Loucy (cell line): ENCODE measurements around the gene ASIC4.

ENCODE experiments used
- H2AFZ ChIP-seq: fragments of 200-600 bp; sonication (generic); 2 replicates; pipeline ENCODE4 v1.6.0; 2016; ENCODE audit warnings: antibody characterized with exemption, mild to moderate bottlenecking, low read length, moderate library complexity
- H3F3A ChIP-seq: fragments of 200-600 bp; 2 replicates; pipeline ENCODE4 v1.6.0; 2016; ENCODE audit warnings: antibody characterized with exemption, low read depth, mild to moderate bottlenecking
- H3K27me3 ChIP-seq: fragments of 200-600 bp; sonication (generic); 2 replicates; pipeline ENCODE4 v1.6.1; 2014; ENCODE audit warnings: low read length, mild to moderate bottlenecking; ENCODE audit not compliant: insufficient read depth, poor library complexity, severe bottlenecking
- H3K36me3 ChIP-seq: fragments of 200-600 bp; sonication (generic); 2 replicates; pipeline ENCODE4 v1.6.1; 2016; ENCODE audit warnings: low read length; ENCODE audit not compliant: insufficient read depth
- H3K4me1 ChIP-seq: fragments of 200-600 bp; sonication (generic); 2 replicates; pipeline ENCODE4 v1.5.1; 2014; ENCODE audit warnings: low read length, mild to moderate bottlenecking; ENCODE audit not compliant: insufficient read depth, poor library complexity, severe bottlenecking
- H3K4me2 ChIP-seq: fragments of 200-600 bp; sonication (generic); 2 replicates; pipeline ENCODE4 v1.6.0; 2014; ENCODE audit warnings: antibody characterized with exemption, low read length, low read depth, mild to moderate bottlenecking; ENCODE audit not compliant: poor library complexity, severe bottlenecking
- H3K4me3 ChIP-seq: fragments of 200-600 bp; sonication (generic); 2 replicates; pipeline ENCODE4 v1.5.1; 2014; ENCODE audit warnings: low read length, mild to moderate bottlenecking, mixed read lengths; ENCODE audit not compliant: poor library complexity, severe bottlenecking
- H3K79me2 ChIP-seq: fragments of 200-600 bp; sonication (generic); 2 replicates; pipeline ENCODE4 v1.6.1; 2014; ENCODE audit warnings: low read length; ENCODE audit not compliant: insufficient read depth
- H3K9ac ChIP-seq: fragments of 200-600 bp; sonication (generic); 2 replicates; pipeline ENCODE4 v1.6.0; 2014; ENCODE audit warnings: mild to moderate bottlenecking, low read depth, low read length, moderate library complexity; ENCODE audit not compliant: poor library complexity, severe bottlenecking
- H3K9me2 ChIP-seq: fragments of 200-600 bp; sonication (generic); replicated peaks from 2 replicates; pipeline ENCODE4 v1.6.1; 2016; ENCODE audit warnings: low read depth, low read length, mixed read lengths
- H3K9me3 ChIP-seq: fragments of 200-600 bp; sonication (generic); 2 replicates; pipeline ENCODE4 v1.6.1; 2014; ENCODE audit warnings: mild to moderate bottlenecking, antibody characterized with exemption, low read length, low read depth; ENCODE audit not compliant: insufficient read depth
- H4K20me1 ChIP-seq: fragments of 200-600 bp; sonication (generic); 2 replicates; pipeline ENCODE4 v1.6.0; 2014; ENCODE audit warnings: antibody characterized with exemption, low read length, mild to moderate bottlenecking; ENCODE audit not compliant: insufficient read depth, poor library complexity, severe bottlenecking
- EZH2phosphoT487 ChIP-seq: fragments of 200-600 bp; IDR thresholded peaks from 2 replicates; pipeline ENCODE4 v1.6.1; 2018; ENCODE audit warnings: antibody characterized with exemption, mild to moderate bottlenecking, moderate library complexity, borderline replicate concordance
- TF ChIP-seq, protein P1 (sequence below): fragments of 200-600 bp; sonication (generic); conservative IDR thresholded peaks from 2 replicates; pipeline ENCODE4 v1.5.1; 2014; ENCODE audit warnings: mild to moderate bottlenecking, antibody characterized with exemption, low read length

Gene ASIC4

DNA sequence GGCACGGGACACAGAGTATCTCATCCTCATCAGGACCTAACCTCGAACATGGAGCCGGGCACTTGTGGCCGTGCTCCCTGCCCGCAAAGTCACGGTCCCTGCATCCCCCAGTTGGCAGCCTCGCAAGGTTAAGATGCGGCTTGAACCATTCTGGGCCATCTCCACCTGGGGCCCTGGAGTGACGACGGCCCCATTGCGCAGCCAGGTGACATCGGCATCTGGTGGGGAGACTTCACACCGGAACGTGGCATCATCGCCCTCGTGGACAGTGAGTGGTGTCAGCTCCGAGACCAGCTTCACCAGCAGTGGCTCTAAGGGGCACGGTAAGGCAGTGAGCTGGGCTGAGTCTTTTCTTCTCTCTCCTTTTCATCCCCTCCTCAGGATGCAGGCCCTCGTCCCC, 42.1 kb downstream of the ASIC4 start:
- Histone ChIP-seq H3K4me2 (no peak overlapping the region), H3F3A (no peaks in the 10 kb centered on the region), H3K9ac (no peak overlapping the region), H3K27me3 (no peaks in the 10 kb centered on the region), H3K9me2 (no peaks in the 10 kb centered on the region), H3K4me1 (peaks cover 3% of the 10 kb centered on the region), H3K36me3 (no peaks in the 10 kb centered on the region), H3K79me2 (no peaks in the 10 kb centered on the region), H3K9me3 (no peaks in the 10 kb centered on the region), H2AFZ (no peak overlapping the region), H4K20me1 (no peaks in the 10 kb centered on the region), H3K4me3 (no peak overlapping the region)
- TF ChIP-seq, protein P1, sequence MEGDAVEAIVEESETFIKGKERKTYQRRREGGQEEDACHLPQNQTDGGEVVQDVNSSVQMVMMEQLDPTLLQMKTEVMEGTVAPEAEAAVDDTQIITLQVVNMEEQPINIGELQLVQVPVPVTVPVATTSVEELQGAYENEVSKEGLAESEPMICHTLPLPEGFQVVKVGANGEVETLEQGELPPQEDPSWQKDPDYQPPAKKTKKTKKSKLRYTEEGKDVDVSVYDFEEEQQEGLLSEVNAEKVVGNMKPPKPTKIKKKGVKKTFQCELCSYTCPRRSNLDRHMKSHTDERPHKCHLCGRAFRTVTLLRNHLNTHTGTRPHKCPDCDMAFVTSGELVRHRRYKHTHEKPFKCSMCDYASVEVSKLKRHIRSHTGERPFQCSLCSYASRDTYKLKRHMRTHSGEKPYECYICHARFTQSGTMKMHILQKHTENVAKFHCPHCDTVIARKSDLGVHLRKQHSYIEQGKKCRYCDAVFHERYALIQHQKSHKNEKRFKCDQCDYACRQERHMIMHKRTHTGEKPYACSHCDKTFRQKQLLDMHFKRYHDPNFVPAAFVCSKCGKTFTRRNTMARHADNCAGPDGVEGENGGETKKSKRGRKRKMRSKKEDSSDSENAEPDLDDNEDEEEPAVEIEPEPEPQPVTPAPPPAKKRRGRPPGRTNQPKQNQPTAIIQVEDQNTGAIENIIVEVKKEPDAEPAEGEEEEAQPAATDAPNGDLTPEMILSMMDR, result no peak
- no peak for TF ChIP-seq EZH2phosphoT487

- no peaks in the 10 kb centered on the region for H3F3A ChIP-seq
- no peaks in the 10 kb centered on the region for H3K9me3 ChIP-seq
- H3K36me3 ChIP-seq, result no peaks in the 10 kb centered on the region
- no peaks in the 10 kb centered on the region for H3K9me2 ChIP-seq
- H3K4me1 ChIP-seq, result peaks cover 3% of the 10 kb centered on the region
- H3K4me2 ChIP-seq, result no peak overlapping the region
- no peaks in the 10 kb centered on the region for H3K27me3 ChIP-seq
- H3K9ac ChIP-seq, result no peak overlapping the region
- no peak overlapping the region for H2AFZ ChIP-seq
- no peak overlapping the region for H3K4me3 ChIP-seq
- TF ChIP-seq EZH2phosphoT487, result no peak
- TF ChIP-seq, protein P1, result no peak
- no peaks in the 10 kb centered on the region for H3K79me2 ChIP-seq
- H4K20me1 ChIP-seq, result no peaks in the 10 kb centered on the region
These were observed 43.0 kb downstream of the ASIC4 start for GRCh38 chr2:219557320-219557719.

GRCh38 chr2:219557791-219558785, 43.8 kb downstream of the ASIC4 start:
- H3K27me3 ChIP-seq, result no peaks in the 10 kb centered on the region
- no peaks in the 10 kb centered on the region for H3K79me2 ChIP-seq
- TF ChIP-seq EZH2phosphoT487, result no peak
- TF ChIP-seq, protein P1, result no peak
- peaks cover 3% of the 10 kb centered on the region for H3K4me1 ChIP-seq
- no peaks in the 10 kb centered on the region for H3K9me3 ChIP-seq
- no peaks in the 10 kb centered on the region for H3K9me2 ChIP-seq
- no peak overlapping the region for H3K4me3 ChIP-seq
- no peak overlapping the region for H2AFZ ChIP-seq
- no peaks in the 10 kb centered on the region for H3F3A ChIP-seq
- H3K9ac ChIP-seq, result no peak overlapping the region
- H4K20me1 ChIP-seq, result no peaks in the 10 kb centered on the region
- no peak overlapping the region for H3K4me2 ChIP-seq
- H3K36me3 ChIP-seq, result no peaks in the 10 kb centered on the region
